ENCODE data around the gene RASSF4. TPM values are rescaled to one million over a fixed set of nuclear protein-coding genes. Genes with fewer than 3 reads are reported as not detected.

The RASSF4 gene
- total and polyA plus RNA-seq, 2 donors, result 17.9 to 50.0 TPM

- 98% methylated on average over 2 of the region's 2 CpGs for WGBS
- Histone ChIP-seq H3K36me3 (ENCODE audit: control insufficient read depth in 2 of 2, insufficient read depth in 2 of 2, low read length in 1 of 2) (no peaks in the 10 kb centered on the region), H3K9me3 (ENCODE audit: control insufficient read depth in 2 of 2, insufficient read depth in 1 of 2, low read length in 1 of 2) (peaks cover 0 to 5% of the 10 kb centered on the region in 2 donors), H3K4me3 (ENCODE audit: low read length in 2 of 2) (no peak overlapping the region), H3K27ac (ENCODE audit: low read depth in 1 of 2, low read length in 1 of 2) (no peak overlapping the region), H3K4me1 (ENCODE audit: control insufficient read depth in 2 of 2, insufficient read depth in 2 of 2, low read length in 2 of 2) (no peaks in the 10 kb centered on the region), H3K27me3 (ENCODE audit: control insufficient read depth in 2 of 2, insufficient read depth in 1 of 2, low read length in 1 of 2) (no peaks in the 10 kb centered on the region)
- DNase-seq (ENCODE audit: low read depth in 6 of 9, low spot score in 9 of 9), result no peak
These were observed 56.0 kb downstream of the RASSF4 start for GRCh38 chr10:45015590-45015989.

GRCh38 chr10:45023426-45023825, 63.8 kb downstream of the RASSF4 start:
- no peak for DNase-seq (ENCODE audit: low read depth in 6 of 9, low spot score in 9 of 9)
- Histone ChIP-seq H3K36me3 (ENCODE audit: control insufficient read depth in 2 of 2, insufficient read depth in 2 of 2, low read length in 1 of 2) (no peaks in the 10 kb centered on the region), H3K27me3 (ENCODE audit: control insufficient read depth in 2 of 2, insufficient read depth in 1 of 2, low read length in 1 of 2) (no peaks in the 10 kb centered on the region), H3K4me1 (ENCODE audit: control insufficient read depth in 2 of 2, insufficient read depth in 2 of 2, low read length in 2 of 2) (no peaks in the 10 kb centered on the region), H3K9me3 (ENCODE audit: control insufficient read depth in 2 of 2, insufficient read depth in 1 of 2, low read length in 1 of 2) (no peaks in the 10 kb centered on the region), H3K4me3 (ENCODE audit: low read length in 2 of 2) (no peak overlapping the region), H3K27ac (ENCODE audit: low read depth in 1 of 2, low read length in 1 of 2) (no peak overlapping the region)
- WGBS, result 94% methylated on average over 2 of the region's 2 CpGs

DNA sequence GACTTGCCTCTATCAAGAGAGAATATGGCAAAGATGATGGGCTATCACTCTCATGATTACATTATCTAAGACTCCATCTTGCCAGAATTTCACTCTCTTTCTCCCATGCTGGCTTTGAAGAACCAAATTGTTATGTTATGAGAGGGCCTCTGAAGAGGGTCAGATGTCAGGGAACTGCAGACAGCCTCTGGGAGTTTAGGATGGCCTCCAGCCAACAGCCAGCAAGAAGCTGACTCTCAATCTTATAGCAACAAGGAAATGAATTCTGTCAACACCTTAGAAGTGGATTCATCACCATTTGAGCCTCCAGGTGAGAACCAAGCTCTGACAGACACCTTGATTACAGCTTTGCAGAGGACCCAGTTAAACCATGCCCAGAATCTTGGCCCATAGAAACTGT, 74.7 kb downstream of the RASSF4 start:
- Histone ChIP-seq H3K27ac (ENCODE audit: low read depth in 1 of 2, low read length in 1 of 2) (no peak overlapping the region), H3K36me3 (ENCODE audit: control insufficient read depth in 2 of 2, insufficient read depth in 2 of 2, low read length in 1 of 2) (no peaks in the 10 kb centered on the region), H3K4me3 (ENCODE audit: low read length in 2 of 2) (no peak overlapping the region), H3K4me1 (ENCODE audit: control insufficient read depth in 2 of 2, insufficient read depth in 2 of 2, low read length in 2 of 2) (no peaks in the 10 kb centered on the region), H3K27me3 (ENCODE audit: control insufficient read depth in 2 of 2, insufficient read depth in 1 of 2, low read length in 1 of 2) (no peaks in the 10 kb centered on the region), H3K9me3 (ENCODE audit: control insufficient read depth in 2 of 2, insufficient read depth in 1 of 2, low read length in 1 of 2) (peaks cover 0 to 6% of the 10 kb centered on the region in 2 donors)
- DNase-seq (ENCODE audit: low read depth in 6 of 9, low spot score in 9 of 9), result no peak

DNA sequence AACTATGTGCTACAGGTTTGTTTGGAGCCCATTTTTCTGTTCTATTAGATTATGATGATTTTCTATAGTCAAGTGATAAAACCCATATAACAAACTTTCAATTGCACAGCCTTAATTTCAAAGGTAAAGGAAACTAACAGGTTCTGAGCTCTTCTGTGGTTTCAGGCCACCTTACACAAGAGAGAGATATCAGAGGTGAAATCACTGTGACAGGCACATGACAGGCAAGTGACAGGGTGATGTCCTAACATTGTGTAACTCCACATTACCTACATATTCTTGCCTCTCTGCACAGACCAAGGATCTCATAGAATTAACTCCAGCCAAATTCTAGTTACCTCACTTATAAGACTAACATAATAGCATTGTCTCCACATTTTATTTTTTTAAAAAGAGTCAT, 76.1 kb downstream of the RASSF4 start:
- Histone ChIP-seq H3K27ac (ENCODE audit: low read depth in 1 of 2, low read length in 1 of 2) (no peak overlapping the region), H3K36me3 (ENCODE audit: control insufficient read depth in 2 of 2, insufficient read depth in 2 of 2, low read length in 1 of 2) (no peaks in the 10 kb centered on the region), H3K4me3 (ENCODE audit: low read length in 2 of 2) (no peak overlapping the region), H3K27me3 (ENCODE audit: control insufficient read depth in 2 of 2, insufficient read depth in 1 of 2, low read length in 1 of 2) (no peaks in the 10 kb centered on the region), H3K9me3 (ENCODE audit: control insufficient read depth in 2 of 2, insufficient read depth in 1 of 2, low read length in 1 of 2) (peaks cover 0 to 6% of the 10 kb centered on the region in 2 donors), H3K4me1 (ENCODE audit: control insufficient read depth in 2 of 2, insufficient read depth in 2 of 2, low read length in 2 of 2) (no peaks in the 10 kb centered on the region)
- no peak for DNase-seq (ENCODE audit: low read depth in 6 of 9, low spot score in 9 of 9)

DNA sequence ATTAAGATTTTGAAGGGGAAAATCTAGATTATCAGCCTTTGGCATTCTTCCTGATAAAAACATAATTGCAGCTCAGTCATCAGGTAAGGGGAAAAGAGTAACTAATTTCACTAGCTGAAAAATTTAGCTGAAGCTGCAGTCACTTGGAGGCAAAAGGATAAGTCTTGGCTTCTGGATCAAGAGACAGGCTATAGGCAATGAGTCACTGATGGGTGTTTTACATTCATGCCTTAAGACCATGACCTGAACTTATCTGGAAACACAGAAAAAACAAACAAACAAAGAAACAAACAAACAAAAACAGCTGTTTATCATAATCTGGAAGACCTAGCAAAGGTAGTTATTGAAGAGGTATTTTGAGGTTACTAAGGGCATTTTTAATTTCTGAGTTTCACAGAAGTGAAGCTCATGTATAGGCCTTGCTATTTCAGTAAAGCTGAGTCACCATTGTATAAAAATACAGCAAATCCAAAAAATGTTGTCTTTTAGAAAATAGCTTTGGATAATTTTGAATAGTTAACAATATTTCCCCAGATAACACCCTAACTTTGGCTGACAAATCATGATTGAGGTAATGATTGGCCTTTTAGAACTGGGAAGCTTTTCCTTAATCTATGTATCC, 81.4 kb downstream of the RASSF4 start:
- H3K36me3 ChIP-seq (ENCODE audit: control insufficient read depth in 2 of 2, insufficient read depth in 2 of 2, low read length in 1 of 2), result no peaks in the 10 kb centered on the region
- no peak for DNase-seq (ENCODE audit: low read depth in 6 of 9, low spot score in 9 of 9)
- no peak overlapping the region for H3K4me3 ChIP-seq (ENCODE audit: low read length in 2 of 2)
- no peaks in the 10 kb centered on the region for H3K4me1 ChIP-seq (ENCODE audit: control insufficient read depth in 2 of 2, insufficient read depth in 2 of 2, low read length in 2 of 2)
- no peaks in the 10 kb centered on the region for H3K27me3 ChIP-seq (ENCODE audit: control insufficient read depth in 2 of 2, insufficient read depth in 1 of 2, low read length in 1 of 2)
- H3K9me3 ChIP-seq (ENCODE audit: control insufficient read depth in 2 of 2, insufficient read depth in 1 of 2, low read length in 1 of 2), result no peaks in the 10 kb centered on the region
- no peak overlapping the region for H3K27ac ChIP-seq (ENCODE audit: low read depth in 1 of 2, low read length in 1 of 2)

- no peak for DNase-seq (ENCODE audit: low read depth in 6 of 9, low spot score in 9 of 9)
- H3K27ac ChIP-seq (ENCODE audit: low read depth in 1 of 2, low read length in 1 of 2), result no peak overlapping the region
- no peaks in the 10 kb centered on the region for H3K36me3 ChIP-seq (ENCODE audit: control insufficient read depth in 2 of 2, insufficient read depth in 2 of 2, low read length in 1 of 2)
- H3K4me1 ChIP-seq (ENCODE audit: control insufficient read depth in 2 of 2, insufficient read depth in 2 of 2, low read length in 2 of 2), result no peaks in the 10 kb centered on the region
- no peak overlapping the region for H3K4me3 ChIP-seq (ENCODE audit: low read length in 2 of 2)
- WGBS, result 92% methylated on average over 7 of the region's 7 CpGs
- H3K9me3 ChIP-seq (ENCODE audit: control insufficient read depth in 2 of 2, insufficient read depth in 1 of 2, low read length in 1 of 2), result no peaks in the 10 kb centered on the region
- no peaks in the 10 kb centered on the region for H3K27me3 ChIP-seq (ENCODE audit: control insufficient read depth in 2 of 2, insufficient read depth in 1 of 2, low read length in 1 of 2)
These were observed 84.7 kb downstream of the RASSF4 start for GRCh38 chr10:45044290-45044689.

Other genes starting within 250 kb of the RASSF4 start
- gene TMEM72, start 48.5 kb upstream of the RASSF4 start, total RNA-seq, result 0.05 TPM
- 0.07 TPM for gene TMEM72, start 48.5 kb upstream of the RASSF4 start, polyA plus RNA-seq
- 12.2 TPM for gene DEPP1, start 19.0 kb downstream of the RASSF4 start, total RNA-seq
- gene DEPP1, start 19.0 kb downstream of the RASSF4 start, polyA plus RNA-seq, result 51.6 TPM
- 83.1 TPM for gene ZNF22, start 41.1 kb downstream of the RASSF4 start, total RNA-seq
- 51.7 TPM for gene ZNF22, start 41.1 kb downstream of the RASSF4 start, polyA plus RNA-seq

Data from thymus (tissue), 11 donors.